Measurements from ENCODE around the gene SASH3.

- TF ChIP-seq CTCF (conservative IDR thresholded peaks at IDR 0.05; ENCODE audit: low read depth, low read length) = no peak
- no peak for TF ChIP-seq EZH2 (IDR thresholded peaks at IDR 0.05; ENCODE audit: borderline replicate concordance, low read depth, low read length, poor library complexity, severe bottlenecking)
These were observed 34.9 kb upstream of the SASH3 start for GRCh38 chrX:129744861-129745321.
